IPS-NIHi7 (cell line): ENCODE measurements around the gene OR5V1.
"Not testable (repeated sequence)": the region's sequence is repeated elsewhere in the genome, so short reads cannot be mapped to it uniquely, and the experiment has no call there.

Experiments used
- DNase-seq: peaks from one replicate; pipeline ENCODE4 v3.0.0; 2012; ENCODE audit warnings: mixed read lengths; ENCODE audit errors: extremely low spot score

OR5V1 gene

GRCh38 chr6:29368765-29369164, at the start of gene OR5V1:
Gene OR5V1, minus strand, starts transcription at chr6:29368865. Its CDS starts 12,670 bp downstream, at chr6:29356195.
- DNase-seq = no peak

- DNase-seq = peak; percentile 17
Observed at GRCh38 chr6:29414588-29414987, 45.9 kb upstream of the OR5V1 start, which contains the start of gene OR12D1. Gene OR12D1, plus strand, starts transcription at chr6:29414928.

- DNase-seq = no peak
Observed at GRCh38 chr6:29403801-29404200, 35.1 kb upstream of the OR5V1 start.

- no peak for DNase-seq
Observed at GRCh38 chr6:29399525-29399924, 30.9 kb upstream of the OR5V1 start.

GRCh38 chr6:29395331-29395730, 26.7 kb upstream of the OR5V1 start, which contains the start of gene OR12D2:
Gene OR12D2, plus strand, starts transcription at chr6:29395631. Its CDS starts 1,069 bp downstream, at chr6:29396700.
- no peak for DNase-seq

- no peak for DNase-seq
Observed at GRCh38 chr6:29388533-29388932, 19.9 kb upstream of the OR5V1 start.

- peak; percentile 18 for DNase-seq
Observed at GRCh38 chr6:29376003-29376402, 7.3 kb upstream of the OR5V1 start.

- no peak for DNase-seq
Observed at GRCh38 chr6:29375191-29375590, 6.5 kb upstream of the OR5V1 start, which contains the start of gene OR12D3. Gene OR12D3, minus strand, starts transcription at chr6:29375291. Its CDS starts 4 bp downstream, at chr6:29375287.

GRCh38 chr6:29355603-29356002, 13.1 kb downstream of the OR5V1 start:
- peak; percentile 12 for DNase-seq

- DNase-seq = no peak
Observed at GRCh38 chr6:29354980-29355379, 13.7 kb downstream of the OR5V1 start.

- DNase-seq = not testable (repeated sequence)
Observed at GRCh38 chr6:29349348-29349747, 19.3 kb downstream of the OR5V1 start.

- DNase-seq = no peak
Observed at GRCh38 chr6:29345380-29345779, 23.3 kb downstream of the OR5V1 start.

- DNase-seq = no peak
Observed at GRCh38 chr6:29336269-29336668, 32.4 kb downstream of the OR5V1 start.

- DNase-seq = no peak
Observed at GRCh38 chr6:29332676-29333075, 36.0 kb downstream of the OR5V1 start.

GRCh38 chr6:29325777-29326176, 42.9 kb downstream of the OR5V1 start:
- no peak for DNase-seq

- not testable (repeated sequence) for DNase-seq
Observed at GRCh38 chr6:29323332-29323731, 45.3 kb downstream of the OR5V1 start.

- no peak for DNase-seq
Observed at GRCh38 chr6:29319931-29320330, 48.7 kb downstream of the OR5V1 start.
